Endothelial cell of umbilical vein (primary cell): ENCODE results near the gene SNX25. TPM values are rescaled to one million over a fixed set of nuclear protein-coding genes. Genes with fewer than 3 reads are reported as not detected.

Source experiments
- BruUV-seq: library from RNA; stranded (reverse); fragments of 400-500 nt; replicated peaks from 2 replicates; lab custom pipeline; 2021; lab: Mats Ljungman, UMichigan
- CTCF ChIA-PET: fragments of 300-600, 350-600 bp; sonication (Branson Sonifier 250); formaldehyde crosslinking; loops from one replicate; lab custom pipeline; 2021; ENCODE audit warnings: antibody characterized with exemption, inconsistent platforms; lab: Charles Lee
- POLR2A ChIA-PET: fragments of 300-600, 350-600 bp; sonication (Branson Sonifier 250); formaldehyde crosslinking; loops from one replicate; lab custom pipeline; 2021; ENCODE audit warnings: antibody characterized with exemption, inconsistent platforms; lab: Charles Lee
- DNase-seq: peaks from one replicate; pipeline ENCODE4 v3.0.0-alpha.2; 2011; ENCODE audit warnings: low read depth, low spot score
- FAIRE-seq: peaks from 2 replicates; lab custom pipeline; 2011; peaks lifted over from hg19 to GRCh38; lab: Jason Lieb, UNC
- H2AFZ ChIP-seq: 2 replicates; pipeline ENCODE4 v1.6.0; 2012; ENCODE audit warnings: low read depth, low read length, control low read depth, inconsistent platforms
- H3K27ac ChIP-seq: 2 replicates; pipeline ENCODE4 v1.5.1; 2011; ENCODE audit warnings: low read depth, mild to moderate bottlenecking, control low read depth, low read length, moderate library complexity; ENCODE audit not compliant: insufficient read depth
- H3K27me3 ChIP-seq, 2 experiments: 2 replicates each; pipeline versions ENCODE4 v1.6.0 to v1.6.1; 2011; ENCODE audit warnings: low read length in 2 of 2, mixed read lengths in 1 of 2; ENCODE audit not compliant: control insufficient read depth in 2 of 2, insufficient read depth in 2 of 2
- H3K36me3 ChIP-seq, 2 experiments: 2 replicates in 1 of 2; 3 replicates in 1 of 2; pipeline ENCODE4 v1.5.1; 2011; ENCODE audit warnings: low read length in 2 of 2, mild to moderate bottlenecking in 1 of 2, moderate library complexity in 1 of 2; ENCODE audit not compliant: control insufficient read depth in 2 of 2, insufficient read depth in 2 of 2; ENCODE audit errors: extremely low read depth in 1 of 2
- H3K4me1 ChIP-seq: 3 replicates; pipeline ENCODE4 v1.5.1; 2011; ENCODE audit warnings: mild to moderate bottlenecking, low read length; ENCODE audit not compliant: control insufficient read depth, insufficient read depth; ENCODE audit errors: extremely low read depth
- H3K4me2 ChIP-seq: 2 replicates; pipeline ENCODE4 v1.6.1; 2011; ENCODE audit warnings: low read length, control low read depth, mixed read lengths; ENCODE audit not compliant: insufficient read depth
- H3K4me3 ChIP-seq, 3 experiments: fragments of 200-600 bp in 1 of 3; sonication (generic), shearing (Covaris generic) in 1 of 3; replicated peaks in 1 of 3; 2 replicates each; pipeline ENCODE4 v1.5.1; 2011 to 2016; ENCODE audit warnings: control low read depth in 3 of 3, low read length in 3 of 3, mild to moderate bottlenecking in 2 of 3, inconsistent platforms in 1 of 3, low read depth in 1 of 3, moderate library complexity in 1 of 3; ENCODE audit not compliant: insufficient read depth in 1 of 3
- H3K79me2 ChIP-seq: 2 replicates; pipeline ENCODE4 v1.6.0; 2012; ENCODE audit warnings: low read length, inconsistent platforms; ENCODE audit not compliant: control insufficient read depth, insufficient read depth
- H3K9ac ChIP-seq: replicated peaks from 2 replicates; pipeline ENCODE3; 2011; ENCODE audit warnings: low read length, control low read depth; ENCODE audit not compliant: insufficient read depth; ENCODE audit errors: extremely low read depth
- H3K9me1 ChIP-seq: replicated peaks from 3 replicates; pipeline ENCODE4 v1.6.0; 2011; ENCODE audit warnings: mild to moderate bottlenecking, low read length; ENCODE audit not compliant: control insufficient read depth, insufficient read depth; ENCODE audit errors: extremely low read depth
- H3K9me3 ChIP-seq: replicated peaks from 2 replicates; pipeline ENCODE4 v1.5.1; 2012; ENCODE audit warnings: low read length, inconsistent platforms; ENCODE audit not compliant: control insufficient read depth, insufficient read depth
- H4K20me1 ChIP-seq: replicated peaks from 2 replicates; pipeline ENCODE3; 2011; ENCODE audit warnings: mild to moderate bottlenecking, low read length; ENCODE audit not compliant: control insufficient read depth, insufficient read depth; ENCODE audit errors: extremely low read depth
- CTCF ChIP-seq, 2 donors: IDR thresholded peaks; 1 replicate in 1 of 2; 2 replicates in 1 of 2; pipeline ENCODE4 v1.5.1; 2011; ENCODE audit warnings: low read length in 2 of 2, mild to moderate bottlenecking in 2 of 2, moderate library complexity in 2 of 2, control low read depth in 1 of 2, inconsistent platforms in 1 of 2, low read depth in 1 of 2; ENCODE audit not compliant: insufficient read depth in 1 of 2; ENCODE audit errors: extremely low read depth in 1 of 2
- EZH2 ChIP-seq: IDR thresholded peaks from 2 replicates; pipeline ENCODE4 v1.6.1; 2012; ENCODE audit warnings: borderline replicate concordance, low read depth, mild to moderate bottlenecking, moderate library complexity, low read length, inconsistent platforms; ENCODE audit not compliant: severe bottlenecking
- FOS ChIP-seq: IDR thresholded peaks from 2 replicates; pipeline ENCODE4 v1.6.1; 2011; ENCODE audit warnings: mild to moderate bottlenecking, low read length, moderate library complexity, borderline replicate concordance; ENCODE audit not compliant: insufficient read depth
- GATA2 ChIP-seq: IDR thresholded peaks from 2 replicates; pipeline ENCODE4 v1.7.0; 2011; ENCODE audit warnings: low read depth, mild to moderate bottlenecking, moderate library complexity, mixed read lengths, low read length; ENCODE audit not compliant: insufficient read length, insufficient read depth
- JUN ChIP-seq: IDR thresholded peaks from 2 replicates; pipeline ENCODE4 v1.6.1; 2011; ENCODE audit warnings: borderline replicate concordance, low read depth; ENCODE audit not compliant: insufficient read length, insufficient read depth
- MAX ChIP-seq: IDR thresholded peaks from 2 replicates; pipeline ENCODE4 v1.6.1; 2011; ENCODE audit not compliant: insufficient read depth, insufficient read length
- MYC ChIP-seq: IDR thresholded peaks from one replicate; pipeline ENCODE4 v1.6.1; 2011; ENCODE audit warnings: mild to moderate bottlenecking, low read depth, low read length
- POLR2A ChIP-seq: IDR thresholded peaks from 2 replicates; pipeline ENCODE4 v1.6.1; 2012; ENCODE audit warnings: low read depth, mild to moderate bottlenecking, control low read depth, low read length
- POLR2AphosphoS5 ChIP-seq: IDR thresholded peaks from 2 replicates; pipeline ENCODE4 v1.6.1; 2012; ENCODE audit warnings: low read depth, mild to moderate bottlenecking, control low read depth, low read length, moderate library complexity; ENCODE audit not compliant: insufficient read depth
- dilution Hi-C: fragments of 300-500 bp; cut with MboI; formaldehyde crosslinking; loops from one replicate; pipeline ENCODE4 v1.15.0; 2019; ENCODE audit warnings: low sequenced_read_pairs; ENCODE audit not compliant: extremely low pct_ligation_motif_present
- intact Hi-C: fragments of 100-400 bp; cut with micrococcal nuclease; formaldehyde crosslinking; loops from one replicate; pipeline ENCODE4 v1.10.0; 2022
- polyA plus RNA-seq, 4 experiments: library from polyadenylated mRNA; depleted of rRNA in 3 of 4; stranded (reverse) in 3 of 4; unstranded in 1 of 4; fragments of >200 nt; gene quantifications; 2 replicates each; pipeline versions ENCODE4 v1.2.1 to v1.2.3, GENCODE V29; 2011 to 2012; ENCODE audit warnings: missing spikeins in 1 of 4
- total RNA-seq: library from RNA; stranded (reverse); gene quantifications from 2 replicates; pipeline ENCODE4 v1.2.3, GENCODE V29; 2021

Gene SNX25
- total and polyA plus RNA-seq, 2 donors (not counting 3 experiments of a cell fraction or from before 2014, with no cell fraction given): 6.6 to 16.1 TPM

GRCh38 chr4:185272245-185272644 lies 62.8 kb downstream of the SNX25 start:
- BruUV-seq: no TSS peak
- H3K4me3 ChIP-seq: no peak overlapping the region
- intact Hi-C loops: no loop called here
- H2AFZ ChIP-seq: no peak overlapping the region
- no peaks in the 10 kb centered on the region for H3K79me2 ChIP-seq
- no peak overlapping the region for H3K27ac ChIP-seq
- DNase-seq: no peak
- H3K9me1 ChIP-seq: no peaks in the 10 kb centered on the region
- no peak overlapping the region for H3K4me2 ChIP-seq
- dilution Hi-C loops: no loop called here
- H3K27me3 ChIP-seq: no peaks in the 10 kb centered on the region
- no peaks in the 10 kb centered on the region for H4K20me1 ChIP-seq
- no peak for FAIRE-seq
- no peak overlapping the region for H3K9ac ChIP-seq
- peaks cover 9% of the 10 kb centered on the region for H3K4me1 ChIP-seq
- H3K36me3 ChIP-seq: no peaks in the 10 kb centered on the region
- H3K9me3 ChIP-seq: no peaks in the 10 kb centered on the region
- ChIA-PET POLR2A (no interaction called here), CTCF (interaction anchor here (0.8 to 1.4 kb wide), 2 partner anchors 9 to 12 kb away, joined by 4 to 6 read pairs; no protein-coding TSS in a partner anchor)
- TF ChIP-seq POLR2AphosphoS5 (no peak), GATA2 (no peak), MAX (no peak), FOS (no peak), JUN (no peak), CTCF (IDR thresholded peaks at IDR 0.05; ENCODE audit: extremely low read depth in 1 of 2, insufficient read depth in 1 of 2, low read depth in 1 of 2, low read length in 2 of 2) (no peak), POLR2A (no peak), MYC (no peak), EZH2 (no peak)
